Neural progenitor cell (in vitro differentiated cells): ENCODE measurements around the gene EPHB2. TPM values are rescaled to one million over a fixed set of nuclear protein-coding genes. Genes with fewer than 3 reads are reported as not detected.

Source experiments
- DNase-seq: peaks from one replicate; pipeline ENCODE4 v3.0.0-alpha.2; 2016; ENCODE audit warnings: low spot score
- H2AFZ ChIP-seq: fragments of 200-600 bp; sonication (generic); replicated peaks from 2 replicates; pipeline ENCODE4 v1.6.1; 2016; ENCODE audit warnings: antibody characterized with exemption
- H3F3A ChIP-seq: fragments of 200-600 bp; sonication (generic); 2 replicates; pipeline ENCODE4 v1.6.1; 2016; ENCODE audit warnings: antibody characterized with exemption, low read depth
- H3K27ac ChIP-seq: fragments of 200-600 bp; sonication (generic); 2 replicates; pipeline ENCODE4 v1.5.1; 2016; ENCODE audit warnings: mild to moderate bottlenecking
- H3K27me3 ChIP-seq: fragments of 200-600 bp; sonication (generic); 2 replicates; pipeline ENCODE4 v1.6.1; 2016; ENCODE audit warnings: mild to moderate bottlenecking, moderate library complexity
- H3K36me3 ChIP-seq: fragments of 200-600 bp; sonication (generic); 2 replicates; pipeline ENCODE4 v1.5.1; 2016
- H3K4me1 ChIP-seq: fragments of 200-600 bp; sonication (generic); 2 replicates; pipeline ENCODE4 v1.6.1; 2016; ENCODE audit warnings: mixed run types
- H3K4me2 ChIP-seq: fragments of 200-600 bp; sonication (generic); 2 replicates; pipeline ENCODE4 v1.6.1; 2016
- H3K4me3 ChIP-seq: fragments of 200-600 bp; sonication (generic); 2 replicates; pipeline ENCODE4 v1.5.1; 2016
- H3K79me2 ChIP-seq: fragments of 200-600 bp; sonication (generic); 2 replicates; pipeline ENCODE4 v1.6.1; 2016; ENCODE audit warnings: low read depth
- H3K9ac ChIP-seq: fragments of 200-600 bp; sonication (generic); 2 replicates; pipeline ENCODE4 v1.6.1; 2016
- H3K9me3 ChIP-seq: fragments of 200-600 bp; sonication (generic); 2 replicates; pipeline ENCODE4 v1.5.1; 2016; ENCODE audit warnings: low read depth
- H4K20me1 ChIP-seq: fragments of 200-600 bp; sonication (generic); 2 replicates; pipeline ENCODE4 v1.6.1; 2016; ENCODE audit warnings: low read depth
- H3K27ac Mint-ChIP-seq: 3 replicates; pipeline ENCODE4 v1.8.0; 2021; ENCODE audit warnings: mixed read lengths
- H3K27me3 Mint-ChIP-seq: 2 replicates; pipeline ENCODE4 v1.8.0; 2022; ENCODE audit warnings: low read depth, mild to moderate bottlenecking, inconsistent platforms, moderate library complexity, mixed read lengths; ENCODE audit not compliant: insufficient read depth
- H3K36me3 Mint-ChIP-seq: 3 replicates; pipeline ENCODE4 v1.8.0; 2021; ENCODE audit warnings: mixed read lengths
- H3K4me1 Mint-ChIP-seq: 3 replicates; pipeline ENCODE4 v1.8.0; 2021; ENCODE audit warnings: mixed read lengths
- H3K4me3 Mint-ChIP-seq: 3 replicates; pipeline ENCODE4 v1.8.0; 2021; ENCODE audit warnings: mild to moderate bottlenecking, moderate library complexity, mixed read lengths
- H3K9me3 Mint-ChIP-seq: 3 replicates; pipeline ENCODE4 v1.8.0; 2020; ENCODE audit warnings: mixed read lengths
- EZH2 ChIP-seq: fragments of 200-600 bp; sonication (generic); IDR thresholded peaks from 2 replicates; pipeline ENCODE4 v1.6.1; 2017; ENCODE audit warnings: antibody characterized with exemption, mild to moderate bottlenecking, moderate library complexity
- EZH2phosphoT487 ChIP-seq: fragments of 200-600 bp; sonication (generic); IDR thresholded peaks from 2 replicates; pipeline ENCODE4 v1.6.1; 2017; ENCODE audit warnings: antibody characterized with exemption
- total RNA-seq: library from RNA; depleted of rRNA; stranded (reverse); fragments of >200 nt; gene quantifications from 2 replicates; pipeline ENCODE4 v1.2.3, GENCODE V29; 2015; ENCODE audit warnings: low replicate concordance
- TF ChIP-seq, protein P1 (sequence below): fragments of 200-600 bp; sonication (generic); IDR thresholded peaks from 2 replicates; pipeline ENCODE4 v1.5.1; 2017; ENCODE audit warnings: antibody characterized with exemption, mild to moderate bottlenecking

Gene EPHB2
- total RNA-seq, 1 donor from 2014 or later: 38.3 TPM

DNA sequence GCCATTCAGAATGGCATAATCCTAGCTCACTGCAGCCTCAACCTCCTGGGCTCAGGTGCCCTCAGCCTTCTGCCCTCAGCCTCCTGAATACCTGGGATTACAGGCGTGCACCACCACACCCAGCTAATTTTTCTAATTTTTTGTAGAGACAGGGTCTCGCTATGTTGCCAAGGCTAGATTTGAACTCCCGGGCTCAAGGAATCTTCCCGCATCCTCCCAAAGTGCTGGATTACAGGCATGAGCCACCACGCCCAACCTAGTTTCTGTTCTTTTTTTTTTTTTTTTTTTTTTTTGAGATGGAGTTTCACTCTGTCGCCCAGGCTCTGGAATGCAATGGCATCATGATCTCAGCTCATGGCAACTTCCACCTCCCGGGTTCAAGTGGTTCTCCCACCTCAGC lies 153.1 kb downstream of the EPHB2 start:
- no peaks in the 10 kb centered on the region for H3K9me3 ChIP-seq
- peaks cover 35% of the 10 kb centered on the region for H3K36me3 Mint-ChIP-seq
- TF ChIP-seq, protein P1, sequence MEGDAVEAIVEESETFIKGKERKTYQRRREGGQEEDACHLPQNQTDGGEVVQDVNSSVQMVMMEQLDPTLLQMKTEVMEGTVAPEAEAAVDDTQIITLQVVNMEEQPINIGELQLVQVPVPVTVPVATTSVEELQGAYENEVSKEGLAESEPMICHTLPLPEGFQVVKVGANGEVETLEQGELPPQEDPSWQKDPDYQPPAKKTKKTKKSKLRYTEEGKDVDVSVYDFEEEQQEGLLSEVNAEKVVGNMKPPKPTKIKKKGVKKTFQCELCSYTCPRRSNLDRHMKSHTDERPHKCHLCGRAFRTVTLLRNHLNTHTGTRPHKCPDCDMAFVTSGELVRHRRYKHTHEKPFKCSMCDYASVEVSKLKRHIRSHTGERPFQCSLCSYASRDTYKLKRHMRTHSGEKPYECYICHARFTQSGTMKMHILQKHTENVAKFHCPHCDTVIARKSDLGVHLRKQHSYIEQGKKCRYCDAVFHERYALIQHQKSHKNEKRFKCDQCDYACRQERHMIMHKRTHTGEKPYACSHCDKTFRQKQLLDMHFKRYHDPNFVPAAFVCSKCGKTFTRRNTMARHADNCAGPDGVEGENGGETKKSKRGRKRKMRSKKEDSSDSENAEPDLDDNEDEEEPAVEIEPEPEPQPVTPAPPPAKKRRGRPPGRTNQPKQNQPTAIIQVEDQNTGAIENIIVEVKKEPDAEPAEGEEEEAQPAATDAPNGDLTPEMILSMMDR: no peak
- TF ChIP-seq EZH2 (no peak), EZH2phosphoT487 (no peak)
- DNase-seq: no peak
- no peak overlapping the region for H3K9ac ChIP-seq
- no peaks in the 10 kb centered on the region for H3F3A ChIP-seq
- no peaks in the 10 kb centered on the region for H4K20me1 ChIP-seq
- H3K4me3 ChIP-seq: no peak overlapping the region
- no peaks in the 10 kb centered on the region for H3K27me3 ChIP-seq
- H3K27me3 Mint-ChIP-seq: peaks cover 4% of the 10 kb centered on the region
- no peak overlapping the region for H2AFZ ChIP-seq
- H3K4me3 Mint-ChIP-seq: no peak overlapping the region
- H3K79me2 ChIP-seq: no peaks in the 10 kb centered on the region
- no peaks in the 10 kb centered on the region for H3K36me3 ChIP-seq
- H3K9me3 Mint-ChIP-seq: no peaks in the 10 kb centered on the region
- no peak overlapping the region for H3K27ac Mint-ChIP-seq
- H3K27ac ChIP-seq: no peak overlapping the region
- H3K4me1 Mint-ChIP-seq: peaks cover 7% of the 10 kb centered on the region
- peaks cover 4% of the 10 kb centered on the region for H3K4me1 ChIP-seq
- H3K4me2 ChIP-seq: no peak overlapping the region

DNA sequence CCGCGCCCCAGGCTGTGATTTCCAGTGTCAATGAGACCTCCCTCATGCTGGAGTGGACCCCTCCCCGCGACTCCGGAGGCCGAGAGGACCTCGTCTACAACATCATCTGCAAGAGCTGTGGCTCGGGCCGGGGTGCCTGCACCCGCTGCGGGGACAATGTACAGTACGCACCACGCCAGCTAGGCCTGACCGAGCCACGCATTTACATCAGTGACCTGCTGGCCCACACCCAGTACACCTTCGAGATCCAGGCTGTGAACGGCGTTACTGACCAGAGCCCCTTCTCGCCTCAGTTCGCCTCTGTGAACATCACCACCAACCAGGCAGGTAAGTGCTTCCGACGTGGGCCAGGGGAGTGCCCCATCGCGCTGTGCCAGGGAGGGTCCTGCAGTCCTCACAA lies 154.2 kb downstream of the EPHB2 start:
- Histone ChIP-seq H3K9me3 (no peaks in the 10 kb centered on the region), H4K20me1 (no peaks in the 10 kb centered on the region), H3K27me3 (no peaks in the 10 kb centered on the region), H3F3A (no peaks in the 10 kb centered on the region), H3K4me2 (no peak overlapping the region), H3K79me2 (no peaks in the 10 kb centered on the region), H3K4me3 (no peak overlapping the region), H2AFZ (no peak overlapping the region), H3K27ac (no peak overlapping the region), H3K9ac (no peak overlapping the region), H3K36me3 (no peaks in the 10 kb centered on the region), H3K4me1 (peaks cover 4% of the 10 kb centered on the region)
- Mint-ChIP-seq H3K4me3 (no peak overlapping the region), H3K27ac (no peak overlapping the region), H3K9me3 (no peaks in the 10 kb centered on the region), H3K36me3 (peaks cover 38% of the 10 kb centered on the region), H3K27me3 (peaks cover 4% of the 10 kb centered on the region), H3K4me1 (peaks cover 7% of the 10 kb centered on the region)
- no peak for TF ChIP-seq EZH2phosphoT487
- TF ChIP-seq, protein P1: no peak
- TF ChIP-seq EZH2: no peak
- DNase-seq: no peak

DNA sequence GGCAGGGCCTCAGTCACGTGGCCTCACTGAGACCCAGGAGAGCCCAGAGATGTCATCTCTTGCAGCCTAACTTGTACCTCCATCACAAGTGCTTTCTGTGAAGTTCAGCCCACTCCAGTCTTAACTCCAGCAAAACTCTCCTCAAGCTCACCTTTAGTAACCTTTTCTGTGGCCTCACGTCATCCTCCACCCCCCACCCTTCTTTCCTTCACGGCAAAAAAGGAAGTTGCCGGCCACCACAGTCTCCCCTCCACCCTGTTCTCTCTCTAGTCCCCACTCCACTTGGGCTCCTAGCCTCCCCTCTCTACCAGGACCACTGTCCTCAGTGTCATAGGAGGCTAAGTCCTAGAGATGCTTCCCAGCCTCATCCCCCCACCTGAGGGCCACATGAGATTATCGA lies 155.1 kb downstream of the EPHB2 start:
- Histone ChIP-seq H2AFZ (no peak overlapping the region), H3K9ac (no peak overlapping the region), H3K4me3 (no peak overlapping the region), H3K79me2 (no peaks in the 10 kb centered on the region), H3K27ac (no peak overlapping the region), H4K20me1 (peaks cover 8% of the 10 kb centered on the region), H3K27me3 (no peaks in the 10 kb centered on the region), H3K4me2 (no peak overlapping the region), H3F3A (no peaks in the 10 kb centered on the region), H3K36me3 (no peaks in the 10 kb centered on the region), H3K4me1 (peaks cover 4% of the 10 kb centered on the region), H3K9me3 (no peaks in the 10 kb centered on the region)
- H3K4me3 Mint-ChIP-seq: no peak overlapping the region
- no peak overlapping the region for H3K27ac Mint-ChIP-seq
- no peaks in the 10 kb centered on the region for H3K9me3 Mint-ChIP-seq
- DNase-seq: no peak
- H3K4me1 Mint-ChIP-seq: peaks cover 13% of the 10 kb centered on the region
- H3K36me3 Mint-ChIP-seq: peaks cover 38% of the 10 kb centered on the region
- H3K27me3 Mint-ChIP-seq: peaks cover 4% of the 10 kb centered on the region
- TF ChIP-seq EZH2phosphoT487: no peak

DNA sequence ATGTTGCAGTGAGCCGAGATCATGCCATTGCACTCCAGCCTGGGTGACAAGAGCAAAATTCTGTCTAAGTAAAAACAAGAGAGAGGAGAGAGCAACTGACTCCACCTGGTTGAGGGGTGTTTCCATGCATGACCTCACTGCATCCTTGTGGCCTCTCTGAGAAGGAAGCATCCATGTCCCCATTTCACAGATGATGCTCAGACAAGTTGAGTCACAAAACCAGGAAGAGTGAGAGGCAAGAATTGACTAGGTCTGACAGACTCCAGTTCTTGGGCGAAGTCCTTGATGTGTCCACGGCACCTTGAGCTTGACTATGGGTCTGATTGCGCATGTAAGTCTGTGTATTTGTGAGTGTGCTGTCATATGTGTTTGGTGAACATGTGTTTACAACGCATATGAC lies 156.2 kb downstream of the EPHB2 start:
- Mint-ChIP-seq H3K4me1 (peaks cover 10% of the 10 kb centered on the region), H3K9me3 (no peaks in the 10 kb centered on the region), H3K27ac (peak overlapping the region; percentile 53), H3K36me3 (peaks cover 38% of the 10 kb centered on the region), H3K27me3 (peaks cover 4% of the 10 kb centered on the region), H3K4me3 (peak overlapping the region; percentile 37)
- Histone ChIP-seq H3K36me3 (no peaks in the 10 kb centered on the region), H3K4me1 (peaks cover 1% of the 10 kb centered on the region), H3K79me2 (no peaks in the 10 kb centered on the region), H3K9ac (no peak overlapping the region), H4K20me1 (peaks cover 8% of the 10 kb centered on the region), H3K27ac (no peak overlapping the region), H3K4me3 (no peak overlapping the region), H3K4me2 (no peak overlapping the region), H2AFZ (no peak overlapping the region), H3K27me3 (no peaks in the 10 kb centered on the region), H3K9me3 (no peaks in the 10 kb centered on the region), H3F3A (no peaks in the 10 kb centered on the region)
- TF ChIP-seq, protein P1: no peak
- TF ChIP-seq EZH2phosphoT487 (no peak), EZH2 (no peak)
- no peak for DNase-seq
